SK-N-MC (cell line): ENCODE data around the gene SETD4.

Experiments used
- EZH2 ChIP-seq: fragments of 200-600 bp; sonication (generic); IDR thresholded peaks from one replicate; pipeline ENCODE4 v1.6.1; 2017; ENCODE audit warnings: antibody characterized with exemption
- POLR2AphosphoS5 ChIP-seq: IDR thresholded peaks from 2 replicates; pipeline ENCODE4 v1.6.1; 2012; ENCODE audit warnings: mild to moderate bottlenecking, low read depth, low read length, borderline replicate concordance

- no peak for TF ChIP-seq EZH2
- no peak for TF ChIP-seq POLR2AphosphoS5
These were observed 55.9 kb downstream of the SETD4 start for GRCh38 chr21:36004441-36004840.
